HG03280 (cell line): ENCODE measurements around the gene PIK3C2A.

Experiments used
- ATAC-seq: cut with Tn5 transposase; IDR thresholded peaks from one replicate; pipeline ENCODE4 v1.9.1; 2021; ENCODE audit warnings: mild to moderate bottlenecking, moderate library complexity; ENCODE audit not compliant: unreplicated experiment

The PIK3C2A gene

DNA sequence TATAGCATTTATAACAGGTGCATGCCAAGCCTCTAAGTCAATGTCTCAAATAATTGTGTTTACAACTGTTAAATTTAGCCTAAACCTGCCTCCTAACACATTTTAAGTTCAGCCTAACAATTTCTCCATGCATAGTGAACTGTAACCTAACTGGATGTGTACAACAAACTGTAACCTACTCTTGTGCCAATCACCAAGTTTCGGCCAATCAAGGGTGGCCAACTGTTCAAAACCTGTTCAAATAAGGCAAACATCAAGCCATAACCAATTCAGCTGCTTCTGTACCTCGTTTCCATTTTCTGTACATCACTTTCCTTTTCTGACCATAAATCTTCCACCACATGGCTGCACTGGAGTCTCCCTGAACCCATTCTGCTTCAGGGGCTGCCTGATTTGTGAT, 45.4 kb downstream of the PIK3C2A start:
- ATAC-seq: no peak

GRCh38 chr11:17161515-17161914, 46.3 kb downstream of the PIK3C2A start:
- no peak for ATAC-seq

DNA sequence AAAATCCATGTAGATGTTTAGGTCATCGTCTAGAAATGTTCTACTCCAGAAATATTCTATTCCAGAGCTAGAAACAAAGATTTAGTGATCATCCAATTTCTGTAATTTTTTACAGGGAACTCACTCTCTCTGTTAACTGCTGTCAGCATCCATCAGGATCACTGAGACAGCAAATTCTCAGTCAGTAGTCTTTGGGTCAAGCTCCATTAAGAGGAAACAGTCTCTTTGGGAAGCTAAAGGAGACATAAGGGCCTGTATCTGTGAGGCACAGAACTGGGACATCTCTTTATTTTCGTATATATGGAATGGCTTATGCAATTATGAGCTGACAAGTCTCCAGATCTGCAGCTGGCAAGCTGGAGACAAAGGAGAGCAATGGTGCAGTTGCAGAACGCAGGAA, 48.3 kb downstream of the PIK3C2A start:
- no peak for ATAC-seq
